GM21723 (cell line): ENCODE results near the gene SLC24A3.
"Not testable (repeated sequence)": the region's sequence is repeated elsewhere in the genome, so short reads cannot be mapped to it uniquely, and the experiment has no call there.

Experiments used
- ATAC-seq: cut with Tn5 transposase; IDR thresholded peaks from one replicate; pipeline ENCODE4 v1.9.1; 2021; ENCODE audit warnings: mild to moderate bottlenecking, moderate library complexity; ENCODE audit not compliant: unreplicated experiment

Gene SLC24A3

DNA sequence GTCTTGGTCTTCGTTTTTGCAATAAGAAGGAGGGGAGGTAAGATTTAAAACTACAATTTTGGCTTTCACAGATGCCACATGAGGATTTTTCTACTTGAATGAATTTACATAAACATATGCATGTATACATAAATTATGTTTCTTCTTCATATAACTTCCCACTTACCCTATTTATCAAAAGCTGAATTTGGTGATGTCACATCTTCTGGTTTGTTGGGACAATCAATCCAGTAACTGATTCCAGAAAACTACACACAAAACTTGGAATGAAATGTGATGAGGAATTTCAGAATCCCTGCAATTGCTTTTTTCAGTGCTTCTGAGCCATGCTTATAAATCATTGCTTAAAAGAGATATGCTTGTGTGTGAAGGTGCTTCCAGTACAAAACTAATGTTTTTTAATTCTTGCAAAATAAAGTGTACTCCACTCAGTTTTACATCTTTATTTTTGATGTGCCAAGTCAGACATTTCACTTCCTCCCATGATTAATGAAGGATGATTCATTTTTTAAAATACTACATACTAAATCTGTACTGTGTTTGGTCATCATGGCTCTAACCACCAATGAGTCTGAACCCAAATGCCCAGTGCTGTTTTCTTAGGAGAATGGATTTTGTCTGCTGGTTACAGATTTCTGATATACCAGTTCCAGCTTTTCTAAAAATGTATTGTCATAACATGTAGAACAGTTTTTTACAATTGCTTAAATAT, 513.5 kb downstream of the SLC24A3 start:
- ATAC-seq, result no peak

DNA sequence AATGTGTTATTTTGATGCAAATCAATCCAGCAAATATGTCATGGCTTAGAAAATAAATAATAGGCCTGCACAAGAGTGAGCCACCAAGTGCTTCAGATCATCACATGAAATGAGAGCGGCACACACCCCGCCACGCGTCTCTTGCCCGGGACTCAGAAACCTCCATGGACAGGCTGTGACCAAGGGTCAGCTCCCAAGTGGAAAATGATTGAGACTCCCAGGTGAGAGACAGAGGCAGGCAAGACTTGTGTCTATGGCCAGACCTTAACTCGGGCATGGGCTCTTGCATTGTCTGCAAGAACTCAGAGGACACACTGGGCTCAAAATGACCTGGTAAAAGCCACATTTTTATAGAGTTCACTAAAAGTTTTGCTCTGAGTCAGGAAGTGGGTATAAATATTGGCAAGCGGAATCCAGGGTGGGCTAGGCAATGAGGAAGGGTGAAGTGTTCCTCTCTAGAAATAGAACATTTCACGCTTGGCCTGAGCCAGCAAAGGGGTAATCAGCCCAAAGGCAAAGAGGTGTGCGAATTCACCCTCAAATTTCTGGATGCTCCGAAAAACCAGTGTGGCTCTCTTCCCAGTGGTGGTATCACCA, 514.9 kb downstream of the SLC24A3 start:
- no peak for ATAC-seq

DNA sequence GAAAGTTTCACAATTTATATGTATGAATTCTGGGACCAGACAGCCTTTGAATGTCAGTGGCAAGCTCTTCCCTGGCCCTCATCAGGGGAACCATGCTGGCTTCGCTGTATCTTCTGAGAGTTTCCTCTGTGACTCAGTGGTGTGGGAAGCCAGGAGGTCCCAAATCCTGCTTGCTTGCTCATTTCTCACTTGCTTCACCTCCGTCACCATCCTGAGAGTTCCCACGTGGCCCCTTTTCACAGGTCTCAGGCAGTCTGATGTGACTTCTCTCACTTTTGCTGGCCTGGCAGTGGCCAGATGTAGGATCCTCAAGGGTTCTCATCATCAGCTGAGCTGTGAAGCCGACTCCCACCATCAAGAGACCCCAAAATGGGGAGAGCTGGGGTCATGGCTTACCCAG, 517.2 kb downstream of the SLC24A3 start:
- ATAC-seq, result no peak

DNA sequence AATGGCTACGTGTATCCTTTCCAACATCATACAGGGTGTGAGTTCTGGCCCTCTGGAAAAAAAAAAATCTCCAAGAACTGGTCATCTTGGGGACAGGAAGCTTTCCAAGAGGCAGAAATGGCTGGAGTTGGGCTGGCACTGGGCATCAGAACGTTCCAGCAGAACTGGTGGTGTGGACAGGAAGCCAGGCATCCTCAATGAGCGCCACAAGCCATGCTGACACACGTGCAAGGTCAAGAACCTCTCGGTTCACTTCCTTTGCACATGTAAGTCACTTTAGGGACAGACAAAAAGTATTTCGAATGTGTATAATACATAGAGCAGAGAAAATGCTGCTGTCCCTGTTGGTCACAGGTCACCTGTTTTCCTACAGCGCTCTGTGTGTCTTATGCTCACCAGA, 518.3 kb downstream of the SLC24A3 start:
- no peak for ATAC-seq

DNA sequence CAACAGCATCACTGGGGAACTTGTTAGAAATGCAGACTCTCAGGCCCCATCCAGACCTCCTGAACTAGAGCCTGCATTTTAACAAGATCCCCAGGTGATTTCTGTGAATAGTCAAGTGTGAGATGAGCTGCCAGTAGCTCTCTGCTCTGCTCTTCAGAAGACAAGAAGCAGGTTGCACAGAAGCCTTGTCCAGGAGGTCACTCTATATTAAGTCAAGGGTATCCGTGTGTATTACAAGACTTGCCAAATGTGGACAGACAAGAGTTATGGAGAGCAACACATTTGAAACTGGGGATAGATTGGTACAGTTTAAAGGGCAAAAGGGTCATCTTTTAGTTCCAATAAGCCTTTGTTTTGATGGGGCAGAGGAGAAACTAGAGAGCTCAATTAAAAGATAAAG, 522.4 kb downstream of the SLC24A3 start:
- ATAC-seq, result no peak

DNA sequence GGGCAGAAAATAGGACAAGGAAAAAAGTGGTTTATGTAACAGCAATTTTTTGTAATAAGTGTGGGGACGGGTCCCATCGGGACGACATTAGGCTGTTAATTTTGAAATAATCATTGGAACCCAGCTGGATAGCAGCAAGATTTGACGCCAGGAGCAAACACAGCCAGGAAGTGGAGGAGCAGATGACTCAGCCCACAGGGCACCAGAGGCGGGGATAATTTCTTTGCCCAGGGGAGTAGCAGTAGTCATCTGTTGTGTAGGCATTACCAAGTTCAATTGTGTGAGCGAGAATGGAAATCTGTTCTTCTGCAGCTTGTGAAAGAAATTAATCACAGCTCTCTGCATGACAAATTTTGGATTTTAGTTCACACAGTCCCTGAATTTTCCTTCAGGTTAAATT, 523.0 kb downstream of the SLC24A3 start:
- no peak for ATAC-seq

DNA sequence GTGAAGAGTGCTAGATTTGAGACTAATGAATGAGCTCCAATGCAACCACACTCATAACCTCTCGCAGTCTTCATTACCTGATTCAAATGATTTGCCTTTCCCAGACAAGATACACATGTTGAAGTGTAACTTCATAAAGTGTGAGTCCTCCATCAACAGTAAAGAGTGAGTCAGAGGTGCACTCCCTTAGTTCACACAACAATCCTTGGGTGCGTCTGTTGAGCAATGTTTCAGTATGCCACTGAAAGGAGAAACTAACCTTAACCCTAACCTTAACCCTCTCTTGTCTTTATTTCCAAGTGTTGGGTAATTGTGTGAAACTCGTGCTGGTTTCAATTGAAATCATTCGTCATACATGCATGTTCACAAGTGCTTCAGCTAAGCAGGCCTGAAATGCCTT, 524.6 kb downstream of the SLC24A3 start:
- no peak for ATAC-seq

DNA sequence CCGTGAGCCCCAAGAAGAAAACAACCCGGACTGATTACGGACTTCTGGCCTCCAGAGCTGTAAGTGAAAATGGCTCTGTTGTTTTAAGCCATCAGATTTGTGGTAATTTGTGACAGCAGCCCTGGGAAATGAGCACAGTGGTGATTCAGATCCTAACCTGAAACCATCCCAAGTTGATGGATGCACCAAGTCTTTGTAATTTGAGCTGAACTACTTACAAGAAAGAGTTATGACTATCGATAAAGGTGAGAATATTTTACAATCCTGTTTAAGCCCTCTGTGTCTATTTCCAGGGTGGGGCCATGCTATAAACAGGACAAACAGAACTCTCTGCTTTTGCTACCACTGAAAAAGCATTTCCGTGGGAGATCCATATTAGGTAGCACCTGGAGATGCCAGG, 526.5 kb downstream of the SLC24A3 start:
- no peak for ATAC-seq

DNA sequence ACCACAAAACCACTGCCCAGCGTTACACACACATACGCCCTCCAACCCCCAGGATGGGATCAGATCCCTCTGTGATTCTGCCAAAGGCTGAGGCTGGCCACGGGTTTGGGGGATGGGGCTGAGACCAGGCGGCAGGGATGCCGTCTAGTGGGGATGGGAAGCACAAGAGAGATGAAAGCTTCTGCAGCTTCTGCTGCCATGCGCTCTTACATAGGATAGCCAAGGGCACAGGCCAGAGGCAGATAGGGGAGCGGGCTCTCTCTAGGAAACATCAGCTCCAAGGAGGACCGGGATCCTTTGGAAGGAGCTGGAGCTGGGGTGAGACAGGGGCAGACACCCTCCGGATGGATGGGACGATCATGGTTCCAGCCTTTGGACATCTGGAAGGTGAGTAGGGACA, 526.9 kb downstream of the SLC24A3 start:
- no peak for ATAC-seq

DNA sequence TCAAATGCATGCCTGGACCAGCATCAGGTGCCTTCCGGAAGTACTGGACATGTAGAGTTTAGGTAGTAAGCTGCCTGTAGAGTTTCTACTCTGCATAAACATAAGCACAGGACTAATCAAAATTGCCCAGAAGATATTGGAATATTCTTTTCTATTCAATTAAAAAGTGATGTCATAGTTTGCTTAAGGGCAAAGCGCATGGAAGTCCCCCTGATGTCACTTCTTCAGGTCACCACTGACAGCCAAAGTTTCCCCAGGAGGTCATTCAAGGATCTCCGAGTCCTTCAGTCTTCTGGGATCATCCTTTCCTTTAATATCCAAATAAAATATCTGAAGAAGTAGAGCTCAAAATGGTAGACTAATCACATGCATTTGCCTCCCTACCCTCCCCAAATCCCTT, 528.1 kb downstream of the SLC24A3 start:
- no peak for ATAC-seq

DNA sequence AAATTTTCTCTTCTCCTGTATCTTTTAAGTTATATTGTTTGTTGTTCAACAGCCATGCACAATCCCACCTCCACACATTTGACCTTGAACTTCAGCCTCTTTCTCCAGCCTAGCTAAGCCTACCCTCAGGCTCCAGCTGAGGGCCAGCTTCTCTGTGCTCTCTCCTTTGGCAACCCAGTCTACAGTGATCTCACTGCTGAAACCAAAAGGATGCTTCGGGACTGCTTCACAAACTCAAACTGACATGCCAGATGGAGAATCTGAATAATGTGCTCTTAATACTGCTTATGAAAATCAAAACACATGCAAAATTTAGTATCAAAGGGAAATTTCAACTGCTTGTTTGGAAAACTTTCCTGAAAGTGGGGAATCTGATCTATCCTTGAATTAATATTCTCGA, 529.5 kb downstream of the SLC24A3 start:
- ATAC-seq, result no peak

DNA sequence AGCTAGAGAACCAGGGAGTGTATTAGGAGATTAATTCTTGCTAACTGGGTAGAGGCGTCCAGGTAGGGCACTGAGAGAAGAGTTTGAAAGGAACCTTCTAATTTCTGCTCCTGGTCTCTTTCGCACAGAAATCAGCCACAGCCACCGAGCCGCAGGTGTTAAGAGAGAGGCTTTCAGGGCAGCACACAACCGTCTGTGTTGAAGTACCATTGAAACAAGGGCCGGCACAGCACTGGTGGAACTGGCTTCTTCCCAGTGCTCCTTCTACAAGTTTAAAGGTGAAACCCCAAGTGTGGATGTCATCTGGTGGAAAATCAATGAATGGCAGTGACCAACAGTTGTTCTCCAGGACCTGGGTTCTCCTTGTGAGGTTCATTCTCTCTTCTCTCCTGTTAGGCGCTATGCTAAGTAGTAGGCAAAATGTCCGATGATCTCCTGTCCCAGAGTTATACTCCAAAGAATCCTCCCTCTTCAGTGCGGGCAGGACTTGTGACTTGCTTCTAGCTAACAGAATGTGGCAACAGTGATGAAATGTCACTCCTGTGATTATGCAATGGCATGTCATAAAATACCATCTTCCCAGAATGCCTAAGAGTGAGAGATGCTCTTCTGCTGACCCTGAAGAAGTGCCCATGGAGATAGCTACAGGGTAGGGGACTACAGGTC, 530.7 kb downstream of the SLC24A3 start:
- no peak for ATAC-seq

DNA sequence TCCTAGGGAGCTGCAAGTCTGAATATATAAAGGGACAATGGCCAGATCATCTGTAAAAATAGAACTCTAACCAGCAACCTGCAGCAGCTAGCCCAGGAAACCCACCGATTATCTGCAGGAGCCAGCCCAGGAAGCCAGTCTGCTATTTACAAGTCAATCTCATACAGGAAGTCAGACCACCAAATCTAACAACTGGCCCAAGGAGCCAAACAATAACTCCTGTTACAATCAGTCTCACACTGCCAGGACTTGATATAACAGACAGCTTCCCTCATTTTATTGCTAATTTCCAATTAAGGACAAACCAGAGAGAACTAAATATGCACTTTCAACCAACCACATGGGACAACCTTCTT, 531.2 kb downstream of the SLC24A3 start:
- no peak for ATAC-seq

DNA sequence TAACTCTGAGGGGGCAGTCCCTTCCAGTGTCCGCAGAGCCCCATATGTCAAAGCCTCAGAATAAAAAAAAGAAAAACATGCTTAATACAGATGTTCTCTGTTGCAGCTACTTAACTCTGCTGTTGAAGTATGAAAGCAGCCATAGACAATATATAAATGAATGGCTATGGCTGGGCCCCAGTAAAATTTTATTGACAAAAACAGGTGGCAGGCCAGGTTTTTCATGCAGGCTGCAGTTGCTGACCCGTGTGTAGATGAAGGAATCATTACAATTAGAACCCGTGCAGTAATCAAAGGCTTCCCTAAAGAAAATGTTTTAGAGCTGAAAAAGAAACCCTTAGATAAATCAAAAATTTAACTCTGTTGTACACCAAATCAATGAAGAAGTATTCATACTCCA, 532.7 kb downstream of the SLC24A3 start:
- ATAC-seq, result no peak

DNA sequence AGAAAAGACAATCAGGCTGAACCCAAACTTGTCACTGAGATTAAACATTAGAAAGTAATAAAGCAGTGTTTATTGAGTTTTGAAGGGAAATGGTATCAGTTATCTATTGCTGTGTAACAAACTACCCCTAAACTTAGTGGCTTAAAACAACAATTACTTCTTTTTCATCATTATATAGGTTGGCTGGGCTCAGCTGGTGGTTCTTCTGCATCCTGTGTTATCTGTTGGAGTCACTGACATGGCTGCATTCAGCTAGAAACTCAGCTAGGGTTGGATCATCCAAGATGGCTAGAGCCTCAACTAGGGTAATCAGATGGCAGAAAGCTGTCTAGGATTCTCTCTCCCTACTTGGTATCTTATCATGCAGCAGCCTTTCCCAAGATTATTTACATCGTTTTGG, 533.1 kb downstream of the SLC24A3 start:
- ATAC-seq, result no peak

DNA sequence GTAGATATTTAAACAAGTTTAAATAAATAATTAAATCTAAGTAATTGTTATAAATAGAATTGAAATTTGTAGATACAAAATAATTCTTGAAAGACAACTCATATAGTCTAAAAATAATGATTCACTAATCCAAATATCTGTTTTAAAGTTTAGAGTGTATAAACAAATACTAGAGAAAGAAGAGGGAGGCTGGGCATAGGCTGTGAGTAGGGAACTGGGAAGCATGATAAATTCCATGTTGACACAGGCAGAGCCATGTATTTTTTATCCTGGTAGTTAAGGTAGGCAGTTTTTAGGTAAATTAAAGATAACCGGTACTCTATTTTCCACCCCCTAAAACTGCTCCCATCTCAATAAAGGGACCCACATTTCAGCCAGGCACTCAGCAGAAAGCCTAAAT, 534.0 kb downstream of the SLC24A3 start:
- ATAC-seq, result no peak

DNA sequence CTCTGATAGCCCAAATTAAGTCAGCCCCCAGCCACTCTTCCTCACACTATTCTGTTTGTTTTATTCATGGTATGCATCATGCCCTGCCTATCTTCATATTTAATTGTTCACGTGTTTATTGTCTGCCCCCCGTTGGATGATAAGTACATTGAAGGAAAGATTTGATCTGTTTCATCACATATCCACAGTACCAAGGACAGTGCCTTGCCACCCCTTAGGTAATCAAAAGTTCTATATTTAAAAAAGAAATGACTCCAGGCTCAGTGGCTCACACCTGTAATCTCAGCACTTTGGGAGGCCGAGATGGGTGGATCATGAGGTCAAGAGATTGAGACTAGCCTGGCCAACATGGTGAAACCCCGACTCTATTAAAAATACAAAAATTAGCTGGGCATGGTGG, 535.5 kb downstream of the SLC24A3 start:
- ATAC-seq, result no peak

DNA sequence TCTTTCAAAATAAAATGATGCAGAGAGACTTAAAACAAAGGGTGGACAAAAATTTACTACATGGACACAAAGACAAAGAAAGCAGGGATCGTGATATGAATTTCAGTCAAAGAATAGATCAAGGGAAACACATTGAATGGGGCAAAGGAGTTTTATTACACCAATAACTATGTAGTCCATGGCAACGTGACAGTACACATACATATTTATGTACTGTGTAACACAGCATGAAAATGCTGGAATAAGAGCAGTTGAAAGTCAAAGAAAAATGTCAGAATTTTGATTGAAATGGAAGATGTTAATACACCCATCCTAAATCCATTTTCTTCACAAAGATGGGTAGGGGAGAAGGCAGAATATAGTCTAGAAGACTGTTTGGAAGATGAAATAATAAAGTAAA, 536.2 kb downstream of the SLC24A3 start:
- no peak for ATAC-seq

DNA sequence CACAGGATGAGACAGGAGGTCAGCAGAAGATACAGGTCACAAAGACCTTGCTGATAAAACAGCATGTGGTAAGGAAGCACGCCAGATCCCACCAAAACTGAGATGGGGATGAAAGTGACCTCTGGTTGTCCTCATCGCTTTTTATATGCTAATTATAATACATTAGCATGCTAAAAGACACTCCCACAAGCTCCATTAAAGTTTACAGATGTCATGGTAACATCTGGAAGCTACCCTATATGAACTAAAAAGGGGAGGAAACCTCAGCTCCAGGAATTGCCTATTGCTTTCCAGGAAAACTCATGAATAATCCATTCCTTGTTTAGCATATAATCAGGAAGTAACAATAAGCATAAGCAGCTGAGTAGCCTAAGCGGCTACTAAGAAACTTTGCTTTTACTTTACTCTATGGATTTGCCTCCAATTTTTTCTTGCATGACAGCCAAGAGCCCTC, 537.2 kb downstream of the SLC24A3 start:
- no peak for ATAC-seq

DNA sequence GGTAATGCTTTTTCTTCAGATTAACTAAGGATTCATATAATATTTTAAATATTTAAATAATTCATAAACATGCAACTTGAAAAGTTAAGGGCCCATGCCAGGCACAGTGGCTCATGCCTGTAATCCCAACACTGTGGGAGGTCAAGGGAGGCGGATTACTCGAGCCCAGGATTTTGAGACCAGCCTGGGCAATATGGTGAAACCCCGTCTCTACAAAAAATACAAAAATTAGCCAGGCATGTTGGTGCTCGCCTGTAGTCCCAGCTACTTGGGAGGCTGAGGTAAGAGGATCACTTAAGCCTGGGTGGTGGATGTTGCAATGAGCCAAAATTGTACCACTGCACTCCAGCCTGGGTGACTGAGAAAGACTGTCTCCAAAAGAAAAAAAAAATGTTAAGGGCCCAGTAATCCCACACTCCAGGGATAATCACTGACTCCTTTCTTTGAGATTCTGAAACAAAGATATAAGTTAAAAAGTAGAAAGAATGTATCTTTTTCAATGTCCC, 537.7 kb downstream of the SLC24A3 start:
- no peak for ATAC-seq

DNA sequence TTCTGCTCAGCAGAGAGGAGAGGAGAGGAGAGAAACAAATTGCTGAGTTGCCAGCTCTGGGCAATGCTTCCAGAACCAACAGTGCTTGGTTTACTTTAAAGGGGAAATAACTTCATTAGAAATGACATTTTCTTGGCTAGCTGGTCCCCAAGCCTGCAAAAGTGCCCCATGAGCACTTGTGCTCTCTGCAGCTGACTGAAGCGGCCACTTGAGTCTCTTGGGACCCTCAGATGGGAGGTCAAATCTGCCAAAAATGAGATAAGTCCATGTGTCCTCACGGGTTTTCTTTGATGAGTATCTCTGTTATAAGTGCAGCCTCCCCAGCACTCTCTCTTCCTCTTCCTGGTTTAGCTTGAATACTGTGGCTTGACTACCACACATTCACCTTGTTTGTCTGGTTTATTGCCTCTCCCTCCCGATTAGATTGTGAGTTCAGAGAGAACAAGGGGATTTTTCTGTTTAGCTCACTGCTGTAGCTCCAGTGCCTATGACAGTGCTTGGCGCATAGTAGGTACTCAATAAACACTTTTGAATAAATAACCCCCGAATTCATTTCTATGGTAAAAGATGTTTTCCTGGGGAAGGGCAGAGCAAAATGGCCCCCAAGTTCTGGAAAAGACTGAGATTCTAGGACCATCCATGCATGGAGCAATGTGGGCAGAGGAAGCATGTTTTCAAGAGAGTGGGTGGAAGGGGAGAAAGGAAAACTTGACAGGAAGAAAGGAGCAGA, 538.6 kb downstream of the SLC24A3 start:
- no peak for ATAC-seq

DNA sequence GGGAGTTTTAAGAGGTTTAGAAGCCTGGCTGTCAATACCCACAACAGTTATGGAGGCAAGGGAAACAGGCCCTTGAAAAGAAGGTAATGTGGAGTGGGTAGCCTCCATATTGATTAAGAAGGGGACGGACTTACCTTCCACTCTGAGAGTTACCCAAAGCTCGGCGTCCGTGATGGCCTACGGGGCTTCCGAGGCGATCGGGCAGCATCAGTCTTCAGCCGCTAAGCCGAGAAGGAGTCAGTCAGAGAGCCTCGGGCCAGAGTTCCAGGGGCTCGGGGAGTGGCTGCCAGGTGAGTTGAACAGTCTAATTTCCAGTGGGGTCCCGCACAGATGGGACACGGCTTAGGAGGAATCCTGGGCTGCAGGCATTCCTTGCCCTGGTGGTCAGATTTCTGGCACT, 541.8 kb downstream of the SLC24A3 start:
- not testable (repeated sequence) for ATAC-seq
